Smooth muscle cell (in vitro differentiated cells): ENCODE results near the gene YKT6. TPM values are rescaled to one million over a fixed set of nuclear protein-coding genes. Genes with fewer than 3 reads are reported as not detected.

ENCODE experiments used
- DNase-seq: peaks from one replicate; lab custom pipeline; 2025; ENCODE audit not compliant: unreplicated experiment; lab: John Stamatoyannopoulos, UW
- H2AFZ ChIP-seq: fragments of 200-600 bp; sonication (generic); 2 replicates; pipeline ENCODE4 v1.6.0; 2016; ENCODE audit warnings: antibody characterized with exemption, low read depth, mild to moderate bottlenecking
- H3F3A ChIP-seq: fragments of 200-600 bp; sonication (generic); 2 replicates; pipeline ENCODE4 v1.6.0; 2017; ENCODE audit warnings: antibody characterized with exemption, low read depth
- H3K27ac ChIP-seq: fragments of 200-600 bp; sonication (generic); 2 replicates; pipeline ENCODE4 v1.5.1; 2016; ENCODE audit warnings: low read depth, mild to moderate bottlenecking
- H3K27me3 ChIP-seq: fragments of 200-600 bp; sonication (generic); 2 replicates; pipeline ENCODE4 v1.6.1; 2016; ENCODE audit warnings: low read depth, mild to moderate bottlenecking
- H3K36me3 ChIP-seq: fragments of 200-600 bp; sonication (generic); 2 replicates; pipeline ENCODE4 v1.5.1; 2016; ENCODE audit warnings: low read depth
- H3K4me1 ChIP-seq: fragments of 200-600 bp; sonication (generic); 2 replicates; pipeline ENCODE4 v1.5.1; 2016; ENCODE audit warnings: low read depth
- H3K4me2 ChIP-seq: fragments of 200-600 bp; sonication (generic); 2 replicates; pipeline ENCODE4 v1.6.0; 2016; ENCODE audit warnings: mild to moderate bottlenecking
- H3K4me3 ChIP-seq: fragments of 200-600 bp; sonication (generic); 2 replicates; pipeline ENCODE4 v1.5.1; 2016; ENCODE audit warnings: mild to moderate bottlenecking
- H3K79me2 ChIP-seq: fragments of 200-600 bp; sonication (generic); 2 replicates; pipeline ENCODE4 v1.6.0; 2016; ENCODE audit warnings: low read depth, mild to moderate bottlenecking
- H3K9ac ChIP-seq: fragments of 200-600 bp; sonication (generic); 2 replicates; pipeline ENCODE4 v1.6.0; 2016; ENCODE audit warnings: low read depth
- H3K9me3 ChIP-seq: fragments of 200-600 bp; sonication (generic); replicated peaks from 2 replicates; pipeline ENCODE4 v1.5.1; 2016; ENCODE audit warnings: low read depth
- H4K20me1 ChIP-seq: fragments of 200-600 bp; sonication (generic); 2 replicates; pipeline ENCODE4 v1.6.0; 2016; ENCODE audit warnings: low read depth
- CTCF ChIP-seq: fragments of 200-600 bp; sonication (generic); IDR thresholded peaks from 2 replicates; pipeline ENCODE4 v1.5.1; 2017; ENCODE audit warnings: borderline replicate concordance, mild to moderate bottlenecking, antibody characterized with exemption; ENCODE audit not compliant: insufficient read depth, poor library complexity, severe bottlenecking
- WGBS: methylation state at CpG from one replicate; pipeline ENCODE4 v1.1.7; 2016; ENCODE audit warnings: low lambda C conversion rate; 5-methylcytosine and 5-hydroxymethylcytosine counted together
- polyA plus RNA-seq: library from polyadenylated mRNA; unstranded; fragments of >200 nt; fragmentation: Nextera tagmentation; extraction: Ambion mirVana; gene quantifications from 2 replicates; pipeline ENCODE4 v1.2.1, GENCODE V29; 2016
- total RNA-seq: library from RNA; depleted of rRNA; stranded (reverse); fragments of >200 nt; gene quantifications from 2 replicates; pipeline ENCODE4 v1.2.3, GENCODE V29; 2014

The YKT6 gene
- total and polyA plus RNA-seq, 2 experiments from 2014 or later: 64.2 to 86.5 TPM

GRCh38 chr7:44223362-44224079 lies 22.7 kb downstream of the YKT6 start:
- WGBS: 64% methylated on average over 5 of the region's 5 CpGs
- Histone ChIP-seq H3K9me3 (no peaks in the 10 kb centered on the region), H3K4me2 (no peak overlapping the region), H3K4me1 (peaks cover 5% of the 10 kb centered on the region), H3K27ac (no peak overlapping the region), H3K9ac (no peak overlapping the region), H3K4me3 (no peak overlapping the region), H4K20me1 (no peaks in the 10 kb centered on the region), H3F3A (no peaks in the 10 kb centered on the region), H3K36me3 (no peaks in the 10 kb centered on the region), H3K27me3 (no peaks in the 10 kb centered on the region), H3K79me2 (no peaks in the 10 kb centered on the region), H2AFZ (no peak overlapping the region)
- DNase-seq: no peak
- no peak for TF ChIP-seq CTCF

GRCh38 chr7:44224080-44224973 lies 23.5 kb downstream of the YKT6 start:
- H3F3A ChIP-seq: no peaks in the 10 kb centered on the region
- no peak for DNase-seq
- H3K9me3 ChIP-seq: no peaks in the 10 kb centered on the region
- no peaks in the 10 kb centered on the region for H4K20me1 ChIP-seq
- 83% methylated on average over 18 of the region's 18 CpGs for WGBS
- no peaks in the 10 kb centered on the region for H3K79me2 ChIP-seq
- no peak overlapping the region for H3K27ac ChIP-seq
- no peaks in the 10 kb centered on the region for H3K36me3 ChIP-seq
- H3K4me2 ChIP-seq: no peak overlapping the region
- peaks cover 5% of the 10 kb centered on the region for H3K4me1 ChIP-seq
- no peaks in the 10 kb centered on the region for H3K27me3 ChIP-seq
- H2AFZ ChIP-seq: no peak overlapping the region
- no peak overlapping the region for H3K9ac ChIP-seq
- TF ChIP-seq CTCF: no peak
- H3K4me3 ChIP-seq: no peak overlapping the region

GRCh38 chr7:44224974-44225565 lies 24.3 kb downstream of the YKT6 start:
- Histone ChIP-seq H3K27me3 (no peaks in the 10 kb centered on the region), H3K4me1 (peaks cover 5% of the 10 kb centered on the region), H3F3A (no peaks in the 10 kb centered on the region), H3K4me2 (no peak overlapping the region), H3K79me2 (no peaks in the 10 kb centered on the region), H4K20me1 (no peaks in the 10 kb centered on the region), H2AFZ (no peak overlapping the region), H3K27ac (no peak overlapping the region), H3K36me3 (no peaks in the 10 kb centered on the region), H3K9ac (no peak overlapping the region), H3K4me3 (no peak overlapping the region), H3K9me3 (no peaks in the 10 kb centered on the region)
- no peak for TF ChIP-seq CTCF
- DNase-seq: no peak
- WGBS: 89% methylated on average over 10 of the region's 10 CpGs
